SU-DHL-6 (cell line): ENCODE results near the gene ISLR.

ENCODE experiments used
- EZH2phosphoT487 ChIP-seq: fragments of 200-600 bp; sonication (generic), shearing (Covaris generic); conservative IDR thresholded peaks from 2 replicates; pipeline ENCODE4 v1.6.1; 2018; ENCODE audit warnings: mild to moderate bottlenecking, antibody characterized with exemption, low read length, moderate library complexity, mixed read lengths
- TF ChIP-seq, protein P1 (sequence below): fragments of 200-600 bp; sonication (generic); IDR thresholded peaks from one replicate; pipeline ENCODE4 v1.5.1; 2017; ENCODE audit warnings: antibody characterized with exemption, mild to moderate bottlenecking, low read length, moderate library complexity; ENCODE audit not compliant: insufficient read depth, poor library complexity, severe bottlenecking

- TF ChIP-seq, protein P1, sequence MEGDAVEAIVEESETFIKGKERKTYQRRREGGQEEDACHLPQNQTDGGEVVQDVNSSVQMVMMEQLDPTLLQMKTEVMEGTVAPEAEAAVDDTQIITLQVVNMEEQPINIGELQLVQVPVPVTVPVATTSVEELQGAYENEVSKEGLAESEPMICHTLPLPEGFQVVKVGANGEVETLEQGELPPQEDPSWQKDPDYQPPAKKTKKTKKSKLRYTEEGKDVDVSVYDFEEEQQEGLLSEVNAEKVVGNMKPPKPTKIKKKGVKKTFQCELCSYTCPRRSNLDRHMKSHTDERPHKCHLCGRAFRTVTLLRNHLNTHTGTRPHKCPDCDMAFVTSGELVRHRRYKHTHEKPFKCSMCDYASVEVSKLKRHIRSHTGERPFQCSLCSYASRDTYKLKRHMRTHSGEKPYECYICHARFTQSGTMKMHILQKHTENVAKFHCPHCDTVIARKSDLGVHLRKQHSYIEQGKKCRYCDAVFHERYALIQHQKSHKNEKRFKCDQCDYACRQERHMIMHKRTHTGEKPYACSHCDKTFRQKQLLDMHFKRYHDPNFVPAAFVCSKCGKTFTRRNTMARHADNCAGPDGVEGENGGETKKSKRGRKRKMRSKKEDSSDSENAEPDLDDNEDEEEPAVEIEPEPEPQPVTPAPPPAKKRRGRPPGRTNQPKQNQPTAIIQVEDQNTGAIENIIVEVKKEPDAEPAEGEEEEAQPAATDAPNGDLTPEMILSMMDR = no peak
- TF ChIP-seq EZH2phosphoT487 = no peak
Measured at GRCh38 chr15:74167891-74168331, 5.6 kb upstream of the ISLR start.
